HEK293T (cell line): Measurements from ENCODE around the gene PRKCB.

Experiments
- FOXA1 ChIP-seq: fragments of 450-650 bp; IDR thresholded peaks from 2 replicates; pipeline ENCODE4 v1.6.1; 2016; ENCODE audit warnings: mild to moderate bottlenecking
- L3MBTL2 ChIP-seq: fragments of 450-650 bp; conservative IDR thresholded peaks from 2 replicates; pipeline ENCODE4 v1.6.1; 2016; ENCODE audit warnings: mild to moderate bottlenecking
- SP1 ChIP-seq: fragments of 450-650 bp; IDR thresholded peaks from 2 replicates; pipeline ENCODE4 v1.6.1; 2017
- TARDBP ChIP-seq: fragments of 450-650 bp; IDR thresholded peaks from 2 replicates; pipeline ENCODE4 v1.6.1; 2016

DNA sequence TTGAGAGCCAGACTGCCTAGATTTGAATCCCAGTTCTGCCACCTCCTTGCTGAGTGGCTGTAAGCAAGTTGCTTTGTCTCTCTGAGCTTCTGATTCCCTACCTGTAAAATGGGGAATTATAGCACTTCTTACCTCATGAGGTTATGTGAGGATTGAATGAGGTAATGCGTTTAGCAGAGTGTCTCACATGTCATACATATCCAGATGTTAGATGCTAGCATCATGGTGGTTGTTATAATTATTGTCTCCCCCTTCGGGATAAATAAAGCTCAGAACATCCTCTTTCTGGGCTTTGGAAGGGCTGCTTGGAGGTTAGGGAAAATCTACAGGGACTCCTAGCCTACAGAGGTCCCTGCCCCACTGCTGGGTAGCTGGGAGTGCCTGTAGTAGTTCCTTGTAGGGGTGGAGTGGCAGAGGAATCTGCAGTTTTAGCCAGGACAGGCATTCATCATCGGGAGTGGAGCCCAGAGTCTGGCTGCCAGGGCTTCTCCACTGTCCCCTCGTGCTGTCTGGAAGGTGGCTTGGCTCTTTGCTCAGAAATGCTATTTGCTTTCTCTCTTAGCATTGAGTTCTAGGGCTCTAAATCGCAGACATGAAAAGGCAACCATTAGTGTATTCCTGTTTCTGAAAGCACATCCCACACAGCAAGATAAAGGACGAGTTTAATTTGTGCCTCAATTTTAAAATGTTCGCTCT is 282.5 kb downstream of the PRKCB start:
- no peak for TF ChIP-seq FOXA1
- TF ChIP-seq L3MBTL2: no peak
- TF ChIP-seq TARDBP: no peak
- no peak for TF ChIP-seq SP1
